ENCODE results near the gene RPS6KA2.

RPS6KA2 gene

DNA sequence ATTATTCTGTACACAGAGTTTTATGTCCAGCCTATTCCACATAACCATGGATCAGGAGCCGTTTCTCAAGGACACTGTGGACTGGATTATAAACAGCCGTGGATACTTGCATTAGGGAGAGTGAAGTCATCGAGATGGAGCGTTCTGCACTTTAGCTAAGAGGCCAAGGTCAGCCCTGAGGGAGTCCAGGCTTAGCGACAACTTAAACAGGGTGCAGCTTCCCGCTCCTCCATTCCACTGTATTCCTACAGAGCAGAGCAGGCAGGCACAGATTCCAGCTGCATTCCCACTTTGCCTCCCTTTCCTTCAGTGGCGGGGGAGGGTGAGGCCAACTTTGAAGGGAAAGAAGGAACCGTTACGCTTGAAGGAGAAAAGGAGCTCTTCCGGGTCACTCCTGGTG lies 100.1 kb downstream of the RPS6KA2 start:
- TF ChIP-seq, protein P1, sequence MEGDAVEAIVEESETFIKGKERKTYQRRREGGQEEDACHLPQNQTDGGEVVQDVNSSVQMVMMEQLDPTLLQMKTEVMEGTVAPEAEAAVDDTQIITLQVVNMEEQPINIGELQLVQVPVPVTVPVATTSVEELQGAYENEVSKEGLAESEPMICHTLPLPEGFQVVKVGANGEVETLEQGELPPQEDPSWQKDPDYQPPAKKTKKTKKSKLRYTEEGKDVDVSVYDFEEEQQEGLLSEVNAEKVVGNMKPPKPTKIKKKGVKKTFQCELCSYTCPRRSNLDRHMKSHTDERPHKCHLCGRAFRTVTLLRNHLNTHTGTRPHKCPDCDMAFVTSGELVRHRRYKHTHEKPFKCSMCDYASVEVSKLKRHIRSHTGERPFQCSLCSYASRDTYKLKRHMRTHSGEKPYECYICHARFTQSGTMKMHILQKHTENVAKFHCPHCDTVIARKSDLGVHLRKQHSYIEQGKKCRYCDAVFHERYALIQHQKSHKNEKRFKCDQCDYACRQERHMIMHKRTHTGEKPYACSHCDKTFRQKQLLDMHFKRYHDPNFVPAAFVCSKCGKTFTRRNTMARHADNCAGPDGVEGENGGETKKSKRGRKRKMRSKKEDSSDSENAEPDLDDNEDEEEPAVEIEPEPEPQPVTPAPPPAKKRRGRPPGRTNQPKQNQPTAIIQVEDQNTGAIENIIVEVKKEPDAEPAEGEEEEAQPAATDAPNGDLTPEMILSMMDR (IDR thresholded peaks at IDR 0.05; ENCODE audit: control insufficient read depth, extremely low read depth, insufficient read depth), result no peak
- no peak overlapping the region for H3K4me3 ChIP-seq (ENCODE audit: low read depth, low read length)
- DNase-seq (ENCODE audit: low read depth), result no peak

DNA sequence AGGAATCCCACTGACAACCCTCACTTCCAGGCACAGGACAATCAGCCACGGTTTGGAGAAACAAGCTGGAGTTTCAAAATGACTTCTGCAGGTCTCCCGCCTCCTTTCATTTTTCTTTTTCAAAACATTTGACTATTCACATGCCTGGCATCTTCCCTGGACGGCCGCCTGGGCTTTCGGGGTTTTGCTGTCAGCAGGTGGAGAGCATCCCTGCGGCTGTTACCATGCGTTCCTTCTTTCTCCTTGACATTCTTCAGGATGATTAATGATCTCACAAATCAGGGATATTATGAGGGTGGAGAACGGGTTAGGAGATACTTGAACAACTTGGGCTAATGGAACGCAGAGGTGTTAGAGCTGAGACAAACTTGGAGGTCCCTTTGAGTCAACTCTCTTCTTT lies 101.5 kb downstream of the RPS6KA2 start:
- DNase-seq (ENCODE audit: low read depth), result no peak
- TF ChIP-seq, protein P1 (IDR thresholded peaks at IDR 0.05; ENCODE audit: control insufficient read depth, extremely low read depth, insufficient read depth), result no peak
- H3K4me3 ChIP-seq (ENCODE audit: low read depth, low read length), result no peak overlapping the region

DNA sequence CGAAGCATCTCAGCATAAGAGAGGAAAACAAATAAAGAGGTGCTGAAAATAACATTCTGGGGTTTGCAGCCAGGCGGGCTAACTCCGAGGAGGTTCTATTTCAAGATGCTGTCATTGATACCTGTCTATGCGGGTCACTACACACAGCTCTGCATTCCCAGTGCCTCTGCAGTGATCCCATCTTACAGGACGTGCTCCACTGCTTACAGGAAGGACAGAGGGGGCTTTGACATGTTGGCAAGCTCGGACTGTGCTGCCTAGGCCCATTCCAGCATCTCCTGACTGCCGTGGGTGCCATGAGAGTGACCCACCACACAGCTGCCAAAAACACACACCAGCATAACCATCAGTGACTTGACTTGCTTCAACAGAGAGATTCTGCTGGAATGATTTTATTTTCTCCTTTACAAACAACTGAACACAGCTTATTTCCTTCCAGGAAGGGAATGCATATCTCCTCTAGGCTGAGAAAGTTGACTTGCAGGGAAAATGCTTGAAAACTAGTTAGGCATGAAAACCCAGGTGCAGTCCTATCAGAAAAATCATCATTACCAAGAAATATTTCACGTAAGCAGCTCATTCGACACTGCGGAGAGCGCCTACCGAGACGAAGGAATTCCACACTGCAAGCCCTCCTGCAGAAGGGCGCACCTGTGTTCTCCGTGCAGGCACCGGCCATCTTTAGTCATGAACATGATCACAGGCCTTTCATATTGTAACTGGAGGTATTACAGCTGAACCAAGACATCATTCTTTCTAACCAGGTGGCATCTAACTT lies 103.1 kb downstream of the RPS6KA2 start:
- no peak overlapping the region for H3K4me3 ChIP-seq (ENCODE audit: low read depth, low read length)
- DNase-seq (ENCODE audit: low read depth), result no peak
- TF ChIP-seq, protein P1 (IDR thresholded peaks at IDR 0.05; ENCODE audit: control insufficient read depth, extremely low read depth, insufficient read depth), result no peak

DNA sequence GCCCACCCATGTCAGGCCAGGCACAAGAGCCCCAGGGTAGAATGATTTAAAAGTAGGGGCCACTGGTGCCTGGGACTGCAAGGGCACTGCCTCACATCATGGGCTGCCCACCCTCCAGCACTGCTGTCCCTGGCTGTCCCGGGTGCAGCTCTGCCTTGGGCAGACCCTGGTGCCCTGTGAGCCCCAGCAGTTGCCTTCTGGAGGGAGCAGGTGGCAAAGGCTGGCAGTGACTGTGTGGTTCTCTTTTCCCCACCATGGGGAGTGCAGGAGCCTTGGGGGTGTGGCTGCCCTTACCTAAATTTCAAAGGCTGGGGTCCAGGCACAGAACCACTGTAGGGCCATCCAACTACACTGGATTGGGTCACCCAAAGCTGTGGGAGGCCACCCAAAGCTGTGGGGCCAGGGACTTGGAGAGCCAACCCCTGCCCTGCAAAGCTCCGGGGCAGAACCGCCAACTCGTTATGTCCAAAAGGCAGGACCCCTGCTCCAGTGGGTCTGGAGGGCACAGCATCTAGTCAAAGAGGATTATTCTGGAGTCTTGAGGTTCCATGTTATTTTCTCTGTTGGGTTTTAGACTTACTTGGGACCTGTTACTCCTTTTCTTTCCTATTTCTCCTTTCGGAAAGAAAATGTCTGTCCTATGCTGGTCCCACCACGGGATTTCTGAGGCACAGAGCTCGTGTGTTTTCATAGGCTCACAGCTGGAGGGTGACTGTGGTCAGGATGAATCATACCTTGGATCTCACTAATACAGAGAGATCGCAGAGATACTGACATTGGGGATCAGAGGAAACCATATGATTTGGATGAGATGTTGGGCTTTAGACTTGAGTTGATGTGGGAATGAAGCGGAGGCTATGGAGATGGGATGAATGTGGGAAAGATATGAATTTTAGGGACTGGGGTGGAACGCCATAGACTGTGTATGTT lies 105.9 kb downstream of the RPS6KA2 start:
- H3K4me3 ChIP-seq (ENCODE audit: low read depth, low read length), result no peak overlapping the region
- TF ChIP-seq, protein P1 (IDR thresholded peaks at IDR 0.05; ENCODE audit: control insufficient read depth, extremely low read depth, insufficient read depth), result no peak
- DNase-seq (ENCODE audit: low read depth), result no peak

DNA sequence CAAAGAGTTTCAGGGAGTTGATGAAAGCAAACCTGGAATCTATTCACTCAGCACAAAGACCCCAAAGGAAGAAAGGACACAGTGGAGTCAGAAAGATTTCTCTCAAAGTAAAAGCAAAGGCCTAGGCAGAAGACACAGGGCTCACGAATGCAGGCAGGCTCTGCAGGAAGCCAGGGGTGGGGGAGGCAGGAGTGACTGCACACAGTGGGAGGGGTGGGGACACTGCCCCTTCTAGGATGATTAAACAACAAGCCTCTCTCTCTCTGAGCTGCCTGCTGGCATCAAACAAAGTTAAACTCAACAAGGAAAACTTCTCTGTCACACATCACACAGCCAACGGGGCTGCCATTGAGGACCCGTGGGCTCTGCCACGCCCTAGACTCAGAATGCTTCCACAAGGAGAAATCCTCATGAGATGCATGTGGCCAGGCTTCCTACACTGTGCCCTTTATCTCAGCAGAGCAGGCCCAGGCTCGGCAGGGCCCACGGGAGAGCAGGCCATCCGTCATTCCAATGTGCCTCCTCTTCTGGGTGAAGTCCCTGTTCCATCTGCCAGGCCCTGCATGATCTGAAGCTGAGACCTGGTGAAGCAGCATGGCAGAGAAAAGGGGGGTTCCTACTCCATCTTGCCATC lies 110.7 kb downstream of the RPS6KA2 start:
- H3K4me3 ChIP-seq (ENCODE audit: low read depth, low read length), result no peak overlapping the region
- no peak for DNase-seq (ENCODE audit: low read depth)
- TF ChIP-seq, protein P1 (IDR thresholded peaks at IDR 0.05; ENCODE audit: control insufficient read depth, extremely low read depth, insufficient read depth), result no peak

DNA sequence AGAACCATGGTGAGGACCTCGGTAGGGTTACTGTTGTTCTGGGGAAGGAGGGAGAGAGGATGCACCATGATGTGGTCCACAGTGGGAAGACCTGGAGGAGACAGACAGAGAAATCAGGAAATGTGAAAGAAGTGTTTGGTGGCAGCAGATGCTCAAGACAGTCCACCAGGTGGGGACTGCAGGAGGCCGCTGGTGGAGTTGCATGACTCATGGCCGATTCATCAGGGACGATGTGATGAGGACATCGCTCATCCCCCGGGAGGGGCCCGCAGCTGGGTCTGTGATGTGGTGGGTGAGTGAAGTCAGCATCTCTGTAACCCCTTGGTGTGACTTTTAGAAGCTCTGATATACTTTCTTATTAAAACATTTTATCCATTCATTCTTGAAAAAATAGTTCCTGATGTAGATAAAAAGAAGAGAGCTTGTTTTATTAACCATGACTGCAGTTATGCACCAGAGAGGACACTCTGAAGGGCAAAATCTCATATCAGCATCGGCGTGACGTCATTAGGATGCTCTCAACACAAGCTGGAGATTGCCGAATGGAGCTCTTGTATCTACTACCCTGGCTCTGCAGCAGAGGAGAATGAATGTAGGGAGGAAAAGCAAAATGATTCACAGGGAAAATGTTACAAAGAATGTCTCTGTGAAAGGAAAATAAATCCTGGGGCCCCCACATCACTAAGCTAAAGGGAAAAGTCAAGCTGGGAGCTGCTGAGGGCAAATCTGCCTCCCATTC lies 111.8 kb downstream of the RPS6KA2 start:
- TF ChIP-seq, protein P1 (IDR thresholded peaks at IDR 0.05; ENCODE audit: control insufficient read depth, extremely low read depth, insufficient read depth), result no peak
- DNase-seq (ENCODE audit: low read depth), result no peak
- H3K4me3 ChIP-seq (ENCODE audit: low read depth, low read length), result no peak overlapping the region

All from LNCaP clone FGC (cell line).